ENCODE measurements around the gene RXYLT1. TPM values are rescaled to one million over a fixed set of nuclear protein-coding genes. Genes with fewer than 3 reads are reported as not detected.
"Not testable (repeated sequence)": the region's sequence is repeated elsewhere in the genome, so short reads cannot be mapped to it uniquely, and the experiment has no call there.

The RXYLT1 gene
- total RNA-seq, 1 donor from 2014 or later: 13.3 TPM

- intact Hi-C loops (cut with DNase I): no loop called here
- ATAC-seq: no peak
- DNase-seq: no peak
- H3K4me3 ChIP-seq: no peak overlapping the region
- no peaks in the 10 kb centered on the region for H3K36me3 ChIP-seq
- no peaks in the 10 kb centered on the region for H3K4me1 ChIP-seq
- H3K27ac ChIP-seq: no peak overlapping the region
- no peak for TF ChIP-seq CTCF (IDR thresholded peaks at IDR 0.05)
- no peaks in the 10 kb centered on the region for H3K27me3 ChIP-seq
- no peaks in the 10 kb centered on the region for H3K9me3 ChIP-seq
Observed at GRCh38 chr12:63828867-63829266, 49.2 kb downstream of the RXYLT1 start.

GRCh38 chr12:63836046-63836445 is 56.3 kb downstream of the RXYLT1 start:
- Histone ChIP-seq H3K9me3 (no peaks in the 10 kb centered on the region), H3K36me3 (no peaks in the 10 kb centered on the region), H3K27ac (no peak overlapping the region), H3K4me3 (no peak overlapping the region), H3K4me1 (no peaks in the 10 kb centered on the region), H3K27me3 (no peaks in the 10 kb centered on the region)
- no peak for TF ChIP-seq CTCF (IDR thresholded peaks at IDR 0.05)
- ATAC-seq (no peak), DNase-seq (no peak)
- intact Hi-C loops (cut with DNase I): loop anchor here (5.0 kb wide), 1 partner anchor 421 kb away; no protein-coding TSS in a partner anchor

GRCh38 chr12:63836936-63837335 is 57.2 kb downstream of the RXYLT1 start:
- no peak overlapping the region for H3K4me3 ChIP-seq
- DNase-seq: no peak
- ATAC-seq: no peak
- intact Hi-C loops (cut with DNase I): loop anchor here (5.0 kb wide), 1 partner anchor 420 kb away; no protein-coding TSS in a partner anchor
- H3K27me3 ChIP-seq: no peaks in the 10 kb centered on the region
- H3K36me3 ChIP-seq: no peaks in the 10 kb centered on the region
- no peak overlapping the region for H3K27ac ChIP-seq
- H3K4me1 ChIP-seq: no peaks in the 10 kb centered on the region
- no peaks in the 10 kb centered on the region for H3K9me3 ChIP-seq
- no peak for TF ChIP-seq CTCF (IDR thresholded peaks at IDR 0.05)

- no peak for TF ChIP-seq CTCF (IDR thresholded peaks at IDR 0.05)
- Histone ChIP-seq H3K9me3 (no peaks in the 10 kb centered on the region), H3K4me3 (no peak overlapping the region), H3K27ac (no peak overlapping the region), H3K27me3 (no peaks in the 10 kb centered on the region), H3K4me1 (no peaks in the 10 kb centered on the region), H3K36me3 (no peaks in the 10 kb centered on the region)
- no peak for ATAC-seq
- DNase-seq: no peak
- intact Hi-C loops (cut with DNase I): loop anchor here (5.0 kb wide), 1 partner anchor 419 kb away; no protein-coding TSS in a partner anchor
Observed at GRCh38 chr12:63838411-63838810, 58.7 kb downstream of the RXYLT1 start.

- Histone ChIP-seq H3K27ac (no peak overlapping the region), H3K4me3 (no peak overlapping the region), H3K27me3 (no peaks in the 10 kb centered on the region), H3K36me3 (no peaks in the 10 kb centered on the region), H3K9me3 (no peaks in the 10 kb centered on the region), H3K4me1 (no peaks in the 10 kb centered on the region)
- DNase-seq: no peak
- TF ChIP-seq CTCF (IDR thresholded peaks at IDR 0.05): no peak
- intact Hi-C loops (cut with DNase I): loop anchor here (10.0 kb wide), 1 partner anchor 344 kb away; no protein-coding TSS in a partner anchor
- ATAC-seq: no peak
Observed at GRCh38 chr12:63841011-63841410, 61.3 kb downstream of the RXYLT1 start.

- DNase-seq (no peak), ATAC-seq (no peak)
- TF ChIP-seq CTCF (IDR thresholded peaks at IDR 0.05): no peak
- Histone ChIP-seq H3K4me1 (no peaks in the 10 kb centered on the region), H3K27ac (no peak overlapping the region), H3K36me3 (no peaks in the 10 kb centered on the region), H3K27me3 (no peaks in the 10 kb centered on the region), H3K9me3 (no peaks in the 10 kb centered on the region), H3K4me3 (no peak overlapping the region)
- intact Hi-C loops (cut with DNase I): loop anchor here (10.0 kb wide), 1 partner anchor 343 kb away; no protein-coding TSS in a partner anchor
Observed at GRCh38 chr12:63841571-63841970, 61.9 kb downstream of the RXYLT1 start.

GRCh38 chr12:63842750-63843149 is 63.0 kb downstream of the RXYLT1 start:
- H3K27me3 ChIP-seq, H3K36me3 ChIP-seq, H3K4me3 ChIP-seq, DNase-seq, H3K27ac ChIP-seq, ATAC-seq, H3K4me1 ChIP-seq, H3K9me3 ChIP-seq: not testable (repeated sequence)
- intact Hi-C loops (cut with DNase I): loop anchor here (10.0 kb wide), 1 partner anchor 342 kb away; no protein-coding TSS in a partner anchor
